H1 (cell line): ENCODE measurements around the gene PLXDC2. TPM values are rescaled to one million over a fixed set of nuclear protein-coding genes. Genes with fewer than 3 reads are reported as not detected.

Source experiments
- CEBPB ChIP-seq: IDR thresholded peaks from 2 replicates; pipeline ENCODE4 v1.6.1; 2012; ENCODE audit warnings: low read depth, low read length
- CHD1 ChIP-seq: IDR thresholded peaks from 2 replicates; pipeline ENCODE4 v1.6.1; 2012; ENCODE audit warnings: low read depth, low read length, improper control_type of control experiment
- CHD7 ChIP-seq: fragments of 300-600 bp; sonication (generic); IDR thresholded peaks from 2 replicates; pipeline ENCODE4 v1.7.1; 2012; ENCODE audit warnings: low read length, moderate library complexity, mild to moderate bottlenecking, inconsistent platforms; ENCODE audit not compliant: insufficient replicate concordance
- polyA plus RNA-seq, 7 experiments: library from polyadenylated mRNA; depleted of rRNA in 3 of 7; stranded (reverse) in 5 of 7; unstranded in 2 of 7; fragments of >200 nt in 5 of 7; fragments of 200-250 nt in 2 of 7; gene quantifications; 1 replicate in 5 of 7; 2 replicates in 1 of 7; 4 replicates in 1 of 7; pipeline versions ENCODE4 v1.2.1 to v1.2.3, GENCODE V29; 2011 to 2013; ENCODE audit warnings: missing spikeins in 2 of 7, mixed read lengths in 2 of 7
- total RNA-seq: library from RNA; stranded (reverse); fragmentation: NEBNext Ultra II Directional; extraction: Animal tissue kit (Norgen Biotek cat#: 25700); gene quantifications from 2 replicates; pipeline ENCODE4 v1.2.1, GENCODE V29; 2021

Gene PLXDC2
- total and polyA plus RNA-seq, 2 of the 8 experiments (the other 6 are each of a cell fraction or from before 2014, with no cell fraction given), result 23.0 to 40.5 TPM

DNA sequence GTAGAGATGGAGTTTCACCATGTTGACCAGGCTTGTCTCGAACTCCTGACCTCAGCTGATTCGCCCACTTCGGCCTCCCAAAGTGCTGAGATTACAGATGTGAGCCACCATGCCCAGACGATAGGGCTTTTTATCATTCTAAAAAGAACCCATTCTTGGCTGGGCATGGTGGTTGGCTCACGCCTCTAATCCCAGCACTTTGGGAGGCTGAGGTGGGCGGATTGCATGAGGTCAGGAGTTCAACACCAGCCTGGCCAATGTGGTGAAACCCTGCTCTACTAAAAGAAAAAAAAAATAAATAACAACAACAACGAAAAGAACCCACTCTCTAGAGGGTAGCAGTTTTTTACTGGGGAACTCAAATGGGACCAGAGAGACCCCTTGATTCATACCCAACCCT is 112.7 kb downstream of the PLXDC2 start (continued):
- no peak for TF ChIP-seq CHD7
- no peak for TF ChIP-seq CEBPB
- no peak for TF ChIP-seq CHD1
